Measurements from ENCODE around the gene CNTRL.

DNA sequence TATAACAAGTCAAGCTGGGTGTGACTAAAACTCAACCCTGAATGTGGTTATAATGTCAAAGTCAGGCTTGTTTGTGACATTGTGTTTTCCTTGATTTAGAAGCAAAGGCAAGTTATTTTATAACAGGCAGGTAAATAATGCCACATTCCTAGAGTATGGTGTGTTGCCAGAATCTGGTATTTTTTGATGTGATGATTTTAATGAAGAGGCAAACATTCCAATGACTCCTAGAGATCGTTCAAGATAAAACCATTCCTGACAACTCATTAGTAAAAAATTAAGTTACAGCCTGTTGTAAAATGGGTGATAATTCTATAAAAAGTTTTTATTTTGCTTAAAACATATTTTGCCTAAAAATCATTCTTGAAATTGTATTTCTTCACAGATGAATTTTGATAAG is 67.0 kb downstream of the CNTRL start:
- TF ChIP-seq CTCF (IDR thresholded peaks at IDR 0.05) = no peak
- no peak for TF ChIP-seq POLR2A (IDR thresholded peaks at IDR 0.05)
- no peak for TF ChIP-seq EP300 (IDR thresholded peaks at IDR 0.05)
- TF ChIP-seq POLR2AphosphoS5 (IDR thresholded peaks at IDR 0.05) = no peak

Data from stomach (tissue), 4 donors.